NT2/D1 (cell line): ENCODE measurements around the gene PHF13.

ENCODE experiments used
- DNase-seq: peaks from one replicate; pipeline ENCODE4 v3.0.0-alpha.2; 2011; ENCODE audit warnings: low read depth, low spot score
- H3K27me3 ChIP-seq: 2 replicates; pipeline ENCODE4 v1.6.0; 2011; ENCODE audit warnings: mild to moderate bottlenecking; ENCODE audit not compliant: insufficient read length, insufficient read depth
- H3K36me3 ChIP-seq: 2 replicates; pipeline ENCODE4 v1.6.1; 2011; ENCODE audit warnings: mild to moderate bottlenecking, low read length, mixed read lengths; ENCODE audit not compliant: insufficient read depth, insufficient read length
- H3K4me1 ChIP-seq: 2 replicates; pipeline ENCODE4 v1.5.1; 2011; ENCODE audit not compliant: insufficient read depth, insufficient read length
- H3K4me3 ChIP-seq: 2 replicates; pipeline ENCODE4 v1.5.1; 2011; ENCODE audit warnings: low read depth; ENCODE audit not compliant: insufficient read length
- H3K9ac ChIP-seq: 2 replicates; pipeline ENCODE4 v1.6.0; 2011; ENCODE audit warnings: low read depth; ENCODE audit not compliant: insufficient read length
- H3K9me3 ChIP-seq: 2 replicates; pipeline ENCODE4 v1.5.1; 2011; ENCODE audit warnings: mild to moderate bottlenecking, low read length; ENCODE audit not compliant: insufficient read depth
- SUZ12 ChIP-seq: IDR thresholded peaks from 2 replicates; pipeline ENCODE4 v1.6.1; 2011; ENCODE audit not compliant: insufficient read length, insufficient read depth; ENCODE audit errors: extremely low read depth
- YY1 ChIP-seq: IDR thresholded peaks from 2 replicates; pipeline ENCODE4 v1.6.1; 2011; ENCODE audit not compliant: insufficient read length, insufficient read depth
- ZNF274 ChIP-seq: IDR thresholded peaks from 2 replicates; pipeline ENCODE4 v1.6.1; 2011; ENCODE audit warnings: mild to moderate bottlenecking, low read depth, low read length

PHF13 gene

DNA sequence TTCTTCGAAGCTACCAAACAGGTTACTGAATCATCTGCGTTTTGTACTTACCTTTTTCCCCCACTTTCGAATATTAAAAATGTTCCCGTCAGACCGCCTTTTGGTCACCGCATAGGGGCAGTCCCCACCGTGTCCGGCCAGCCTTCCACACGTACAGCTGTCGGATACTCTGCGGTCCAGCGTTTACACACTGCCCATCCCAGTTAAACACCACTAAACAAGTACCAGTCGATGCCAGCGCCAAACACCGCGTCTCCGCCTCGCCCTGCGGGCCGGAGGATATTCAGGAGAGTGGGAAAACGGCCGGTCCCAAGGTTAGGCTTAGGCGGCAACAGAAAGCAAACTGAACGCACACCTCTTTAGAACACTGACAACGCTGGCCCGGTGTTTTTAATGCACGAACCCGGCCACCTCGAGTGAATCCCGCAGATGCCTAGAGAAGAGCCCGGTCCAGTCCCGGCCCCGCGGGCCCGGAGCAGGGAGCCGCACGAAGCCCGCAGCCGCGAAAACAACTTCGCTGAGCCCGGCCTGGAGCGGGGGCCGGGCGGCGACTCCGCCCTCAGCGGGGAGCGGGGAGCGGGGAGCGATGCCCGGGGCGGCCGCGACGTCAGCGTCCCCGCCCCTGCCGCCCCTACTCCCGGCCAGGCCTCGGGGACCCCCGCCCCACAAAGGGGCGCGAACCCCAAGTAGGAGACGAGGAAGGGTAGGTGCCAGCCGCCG, 730 bp upstream of the PHF13 start:
- H3K27me3 ChIP-seq, result peaks cover 3% of the 10 kb centered on the region
- H3K9me3 ChIP-seq, result no peaks in the 10 kb centered on the region
- peaks cover 15% of the 10 kb centered on the region for H3K36me3 ChIP-seq
- H3K9ac ChIP-seq, result peak overlapping the region; percentile 83
- no peak for DNase-seq
- TF ChIP-seq SUZ12 (no peak), YY1 (no peak), ZNF274 (no peak)
- no peaks in the 10 kb centered on the region for H3K4me1 ChIP-seq
- H3K4me3 ChIP-seq, result peak overlapping the region; percentile 56

DNA sequence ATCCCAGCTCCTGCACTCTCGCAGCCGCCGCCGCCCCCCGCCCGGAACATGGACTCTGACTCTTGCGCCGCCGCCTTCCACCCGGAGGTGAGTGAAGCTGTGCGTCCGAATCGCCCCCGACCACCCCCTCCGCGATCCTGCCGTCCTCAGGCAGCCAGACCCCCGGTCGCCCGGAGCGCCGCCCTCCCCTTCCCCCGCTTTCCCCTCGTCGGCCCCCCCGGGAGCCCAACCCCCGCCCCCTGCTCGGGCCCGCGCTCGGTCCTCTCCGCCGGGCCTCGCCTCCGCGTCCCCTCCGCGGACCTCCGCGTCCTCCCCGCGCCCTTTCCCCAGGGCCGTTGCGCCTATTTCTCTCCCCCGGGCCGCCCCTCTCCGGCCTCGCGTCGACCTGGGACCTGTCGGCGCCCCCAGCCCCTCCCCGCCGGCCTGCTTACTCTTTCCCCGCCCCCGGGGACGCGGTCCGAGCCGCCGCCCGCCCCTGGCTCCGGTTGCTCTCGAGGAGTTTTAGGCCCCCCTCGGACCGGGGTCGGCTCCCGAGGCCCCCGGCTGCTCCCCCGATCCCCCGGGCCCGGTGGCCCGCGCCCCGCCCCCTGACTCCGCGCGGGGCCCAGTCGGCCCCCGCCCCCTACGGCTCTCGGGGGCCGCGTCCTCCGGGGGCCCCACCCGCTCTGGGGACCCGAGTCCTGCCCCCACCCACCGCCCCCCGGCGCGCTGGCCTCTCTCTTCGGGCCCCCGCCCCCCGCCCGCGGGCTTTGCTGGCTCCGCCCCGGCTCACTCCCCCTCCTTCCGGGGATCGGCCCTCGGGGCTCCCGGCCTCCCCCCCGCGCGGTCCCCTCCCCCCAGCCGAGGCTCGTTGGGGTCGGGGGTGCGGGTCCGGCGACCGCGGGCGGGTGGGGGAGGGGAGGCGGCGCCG, 743 bp downstream of the PHF13 start:
- Histone ChIP-seq H3K4me1 (no peaks in the 10 kb centered on the region), H3K9me3 (no peaks in the 10 kb centered on the region), H3K36me3 (peaks cover 28% of the 10 kb centered on the region), H3K27me3 (peaks cover 3% of the 10 kb centered on the region), H3K9ac (peak overlapping the region; percentile 90), H3K4me3 (peak overlapping the region; percentile 73)
- TF ChIP-seq YY1, result no peak
- no peak for TF ChIP-seq ZNF274
- TF ChIP-seq SUZ12, result no peak
- no peak for DNase-seq

DNA sequence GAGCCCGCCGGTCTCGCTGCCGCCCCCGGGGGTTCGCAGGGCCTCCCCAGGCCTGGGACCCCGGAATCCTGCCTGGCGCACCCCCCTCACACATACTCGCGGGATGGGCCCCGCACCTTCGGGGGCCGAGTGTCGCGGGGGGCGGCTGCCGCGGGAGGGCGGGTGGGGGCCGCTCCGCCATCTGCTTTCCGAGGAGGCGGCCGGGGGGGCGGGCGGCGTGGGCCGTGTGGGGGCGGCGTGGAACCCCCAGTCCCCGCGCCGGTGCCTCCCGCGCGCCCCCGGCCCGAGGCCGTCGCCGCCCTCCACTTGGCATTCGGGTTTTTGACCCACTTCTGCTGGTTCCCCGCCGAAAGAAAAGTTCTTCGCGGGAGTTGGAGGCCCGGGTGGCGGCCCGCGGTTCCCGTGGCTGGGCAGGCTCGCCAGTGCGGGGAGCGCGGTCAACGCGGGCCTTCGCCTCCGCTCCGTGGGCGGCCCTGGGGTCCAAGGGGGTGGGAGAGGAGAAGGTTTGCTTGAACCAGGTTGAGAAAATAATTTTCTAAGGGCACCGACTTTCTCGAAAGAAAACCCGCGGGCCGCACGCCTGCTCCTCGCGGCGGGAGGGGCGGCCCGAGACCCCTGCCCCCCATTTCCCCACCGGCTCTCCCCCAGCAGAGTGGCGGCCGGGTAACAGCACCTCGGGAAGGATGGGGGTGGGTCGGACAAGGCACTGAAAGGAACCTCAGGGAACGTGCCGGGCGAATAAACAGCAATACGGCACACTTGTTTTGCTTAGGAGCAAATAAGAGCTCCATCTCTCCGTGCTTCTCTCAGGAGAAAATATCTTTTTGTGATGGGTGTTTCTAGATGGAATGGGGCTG, 1.6 kb downstream of the PHF13 start:
- Histone ChIP-seq H3K27me3 (peaks cover 3% of the 10 kb centered on the region), H3K9ac (peak overlapping the region; percentile 72), H3K9me3 (no peaks in the 10 kb centered on the region), H3K4me1 (no peaks in the 10 kb centered on the region), H3K4me3 (peak overlapping the region; percentile 51), H3K36me3 (peaks cover 37% of the 10 kb centered on the region)
- no peak for DNase-seq
- TF ChIP-seq YY1 (no peak), ZNF274 (no peak), SUZ12 (no peak)

DNA sequence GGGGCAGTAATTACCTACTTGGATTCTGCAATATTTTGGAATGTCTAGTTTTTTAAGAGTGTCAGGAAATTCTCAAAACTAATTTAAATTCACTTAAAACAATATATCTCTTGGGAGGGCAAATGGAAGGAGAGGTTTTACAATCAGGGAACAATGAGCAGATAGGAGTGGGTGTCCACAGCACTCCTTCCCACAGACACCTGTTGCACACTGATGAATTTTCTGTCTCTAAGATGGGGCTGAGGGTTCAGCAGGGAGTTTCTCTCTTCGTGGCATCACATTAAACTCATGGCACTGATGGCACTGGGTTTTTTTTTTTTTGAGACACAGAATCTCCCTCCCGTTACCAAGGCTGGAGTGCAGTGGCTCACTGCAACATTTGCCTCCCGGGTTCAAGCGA, 5.5 kb downstream of the PHF13 start:
- H3K4me3 ChIP-seq, result no peak overlapping the region
- no peak for DNase-seq

DNA sequence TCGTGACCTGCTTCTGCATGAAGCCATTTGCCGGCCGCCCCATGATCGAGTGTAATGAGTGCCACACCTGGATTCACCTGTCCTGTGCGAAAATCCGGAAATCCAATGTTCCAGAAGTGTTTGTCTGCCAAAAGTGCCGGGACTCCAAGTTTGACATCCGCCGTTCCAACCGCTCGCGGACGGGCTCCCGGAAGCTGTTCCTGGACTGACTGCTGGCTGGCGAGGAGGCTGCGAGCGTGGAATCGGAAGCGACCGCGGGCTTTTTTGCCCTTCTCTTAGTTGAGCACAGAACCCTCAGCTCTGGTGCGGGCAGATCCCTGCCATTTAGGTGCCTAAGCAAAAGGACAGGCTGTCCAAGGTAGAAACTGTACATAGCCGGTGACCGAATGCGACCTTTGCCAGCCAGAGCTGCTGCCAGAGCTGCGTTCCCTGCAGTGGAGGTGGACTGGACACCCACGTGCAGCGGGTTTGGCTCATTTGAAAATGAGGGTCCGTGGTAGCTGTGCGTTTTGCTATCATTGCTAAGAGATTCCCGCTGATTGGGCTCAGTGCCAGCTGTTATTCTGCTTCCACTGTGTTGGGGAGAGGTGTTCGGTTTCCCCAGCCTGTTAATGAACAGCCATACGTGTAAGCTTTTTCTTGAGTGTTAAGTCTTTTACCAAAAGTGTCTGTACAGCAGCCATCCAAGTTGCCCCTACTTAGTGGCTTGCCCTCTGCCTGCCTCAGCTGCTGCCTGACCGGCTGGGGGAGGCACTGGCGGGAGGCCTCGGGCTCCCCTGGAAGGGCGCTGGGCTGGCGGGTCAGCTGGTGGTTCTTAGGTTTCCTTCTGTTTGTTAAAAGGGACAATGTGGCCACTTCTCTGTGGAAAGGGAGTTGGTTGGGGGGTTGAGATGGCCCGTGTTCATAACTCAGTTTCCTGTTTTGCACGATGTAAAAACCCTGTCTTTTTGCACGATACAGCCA, 8.2 kb downstream of the PHF13 start:
- TF ChIP-seq ZNF274, result no peak
- DNase-seq, result no peak
- Histone ChIP-seq H3K36me3 (peaks cover 67% of the 10 kb centered on the region), H3K4me3 (peak overlapping the region; percentile 8), H3K9me3 (no peaks in the 10 kb centered on the region), H3K27me3 (no peaks in the 10 kb centered on the region), H3K9ac (no peak overlapping the region), H3K4me1 (no peaks in the 10 kb centered on the region)

More for the DNA sequence above, 5.5 kb downstream of the PHF13 start:
- TF ChIP-seq SUZ12 (no peak), YY1 (no peak), ZNF274 (no peak)
- H3K9me3 ChIP-seq, result no peaks in the 10 kb centered on the region
- no peaks in the 10 kb centered on the region for H3K27me3 ChIP-seq
- H3K9ac ChIP-seq, result no peak overlapping the region
- H3K36me3 ChIP-seq, result peaks cover 69% of the 10 kb centered on the region
- H3K4me1 ChIP-seq, result no peaks in the 10 kb centered on the region

DNA sequence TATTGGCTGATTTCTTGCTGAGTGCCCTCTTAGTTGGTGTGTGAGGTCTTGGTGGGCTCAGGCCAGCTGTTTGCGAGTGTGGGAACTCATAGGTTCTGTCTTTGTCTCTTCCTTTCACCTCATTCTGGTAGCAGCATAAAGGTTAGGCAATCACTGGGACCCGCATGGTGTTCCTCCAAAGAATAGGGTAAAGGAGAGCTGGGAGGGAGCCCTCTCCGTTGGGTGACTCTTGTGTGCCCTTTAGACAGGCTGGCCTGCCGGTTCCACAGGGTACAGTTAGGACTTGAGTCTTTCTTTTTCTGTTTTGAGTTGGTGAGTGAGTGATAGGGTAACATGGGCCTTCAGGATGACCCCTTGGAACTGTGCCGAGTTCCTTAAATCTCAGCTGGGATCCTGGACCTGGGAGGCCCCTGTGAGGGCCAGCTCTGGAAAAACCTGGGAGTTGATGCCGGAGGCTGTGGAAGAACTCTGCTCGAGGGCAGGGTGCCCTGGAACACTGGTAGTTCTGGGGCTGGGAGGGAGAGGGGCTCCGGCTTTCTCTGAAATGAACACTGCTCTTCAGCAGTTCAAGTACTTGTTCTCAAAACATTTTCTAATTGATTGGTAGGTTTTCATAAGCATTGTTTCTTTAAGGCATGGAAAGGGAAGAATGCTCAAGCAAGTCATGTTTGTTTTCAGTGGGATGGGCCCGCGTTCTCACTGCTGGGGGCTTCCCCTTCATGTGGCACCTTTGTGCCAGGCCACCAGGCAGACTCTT, 9.0 kb downstream of the PHF13 start:
- Histone ChIP-seq H3K4me3 (no peak overlapping the region), H3K36me3 (peaks cover 66% of the 10 kb centered on the region), H3K9me3 (no peaks in the 10 kb centered on the region), H3K4me1 (no peaks in the 10 kb centered on the region), H3K27me3 (no peaks in the 10 kb centered on the region), H3K9ac (no peak overlapping the region)
- TF ChIP-seq SUZ12, result no peak
- TF ChIP-seq YY1, result no peak
- TF ChIP-seq ZNF274, result no peak
- DNase-seq, result no peak
